ENCODE measurements around the gene C3AR1.

- TF ChIP-seq POLR2AphosphoS5 (IDR thresholded peaks at IDR 0.05; ENCODE audit: borderline replicate concordance, low read depth, low read length) (no peak), EZH2 (IDR thresholded peaks at IDR 0.05) (no peak)
These were observed 29.0 kb downstream of the C3AR1 start for GRCh38 chr12:8037046-8037663.

All from SK-N-MC (cell line).